ENCODE data around the gene PSMA7. TPM values are rescaled to one million over a fixed set of nuclear protein-coding genes. Genes with fewer than 3 reads are reported as not detected.

Gene PSMA7
- total RNA-seq, 4 donors from 2014 or later: 213 to 288 (median 261) TPM

- Histone ChIP-seq H3K4me3 (replicated peaks in 1 of 3) (no peak overlapping the region), H3K27me3 (no peaks in the 10 kb centered on the region), H3K9me3 (no peaks in the 10 kb centered on the region), H3K4me1 (peaks cover 16 to 26% of the 10 kb centered on the region in 2 donors), H3K36me3 (peaks cover 48 to 63% of the 10 kb centered on the region in 2 donors), H3K27ac (no peak overlapping the region)
- DNase-seq: no peak
- intact Hi-C loops (cut with DNase I): loop anchor here (5.0 kb wide), 1 partner anchor 125 kb away; no protein-coding TSS in a partner anchor
- TF ChIP-seq CTCF (IDR thresholded peaks at IDR 0.05) (no peak), POLR2A (IDR thresholded peaks at IDR 0.05) (no peak)
- 85 to 88% methylated on average over 8 of the region's 8 CpGs for WGBS, 2 donors
Measured at GRCh38 chr20:62137478-62138203, 5.6 kb downstream of the PSMA7 start.

- no peak overlapping the region for H3K27ac ChIP-seq
Measured at GRCh38 chr20:62137092-62137384, 6.2 kb downstream of the PSMA7 start.

GRCh38 chr20:62136283-62137091 lies 6.7 kb downstream of the PSMA7 start:
- H3K4me1 ChIP-seq: peaks cover 8 to 21% of the 10 kb centered on the region in 2 donors
- no peaks in the 10 kb centered on the region for H3K9me3 ChIP-seq
- TF ChIP-seq POLR2A (IDR thresholded peaks at IDR 0.05) (no peak), CTCF (IDR thresholded peaks at IDR 0.05) (peak; percentile 21 to 75 (median 58))
- no peak overlapping the region for H3K27ac ChIP-seq
- DNase-seq: peak; percentile 78 to 79
- WGBS, 2 donors: 62 to 66% methylated on average over 8 of the region's 8 CpGs
- no peaks in the 10 kb centered on the region for H3K27me3 ChIP-seq
- H3K4me3 ChIP-seq (replicated peaks in 1 of 3): no peak overlapping the region
- intact Hi-C loops (cut with DNase I): loop anchor here (5.0 kb wide), 1 partner anchor 124 kb away; no protein-coding TSS in a partner anchor
- H3K36me3 ChIP-seq: peaks cover 60 to 75% of the 10 kb centered on the region in 2 donors

More at GRCh38 chr20:62137092-62137384, 6.2 kb downstream of the PSMA7 start:
- no peaks in the 10 kb centered on the region for H3K9me3 ChIP-seq
- 73 to 74% methylated on average over 6 of the region's 6 CpGs for WGBS, 2 donors
- H3K27me3 ChIP-seq: no peaks in the 10 kb centered on the region
- H3K36me3 ChIP-seq: peaks cover 54 to 69% of the 10 kb centered on the region in 2 donors
- DNase-seq: no peak
- intact Hi-C loops (cut with DNase I): loop anchor here (5.0 kb wide), 1 partner anchor 125 kb away; no protein-coding TSS in a partner anchor
- H3K4me3 ChIP-seq (replicated peaks in 1 of 3): no peak overlapping the region
- H3K4me1 ChIP-seq: peaks cover 14 to 26% of the 10 kb centered on the region in 2 donors
- TF ChIP-seq POLR2A (IDR thresholded peaks at IDR 0.05) (no peak), CTCF (IDR thresholded peaks at IDR 0.05) (no peak)

- no peak for DNase-seq
- H3K36me3 ChIP-seq: peaks cover 67 to 82% of the 10 kb centered on the region in 2 donors
- intact Hi-C loops (cut with DNase I): loop anchor here (5.0 kb wide), 1 partner anchor 123 kb away; no protein-coding TSS in a partner anchor
- H3K27ac ChIP-seq: no peak overlapping the region
- peaks cover under 1 to 13% of the 10 kb centered on the region in 2 donors for H3K4me1 ChIP-seq
- TF ChIP-seq CTCF (IDR thresholded peaks at IDR 0.05) (no peak), POLR2A (IDR thresholded peaks at IDR 0.05) (no peak)
- 91 to 100% methylated on average over 7 to 8 of the region's 8 CpGs for WGBS, 2 donors
- H3K4me3 ChIP-seq (replicated peaks in 1 of 3): no peak overlapping the region
- no peaks in the 10 kb centered on the region for H3K9me3 ChIP-seq
- no peaks in the 10 kb centered on the region for H3K27me3 ChIP-seq
Measured at GRCh38 chr20:62135573-62136266, 7.5 kb downstream of the PSMA7 start.

All from thyroid gland (tissue), 4 donors.